NCI-H2196 (cell line): Measurements from ENCODE around the gene CCNQ.

Experiments
- DNase-seq: peaks from one replicate; lab custom pipeline; 2025; ENCODE audit not compliant: unreplicated experiment; lab: John Stamatoyannopoulos, UW

CCNQ gene

GRCh38 chrX:153599192-153600031, 473 bp upstream of the CCNQ start:
- DNase-seq: peak; percentile 88

- DNase-seq: no peak
Measured at GRCh38 chrX:153596981-153597750, 1.8 kb downstream of the CCNQ start.

GRCh38 chrX:153595859-153596857, 2.8 kb downstream of the CCNQ start:
- no peak for DNase-seq

- no peak for DNase-seq
Measured at GRCh38 chrX:153595387-153595786, 3.6 kb downstream of the CCNQ start.

- DNase-seq: no peak
Measured at GRCh38 chrX:153593811-153594500, 5.0 kb downstream of the CCNQ start.

- peak; percentile 70 for DNase-seq
Measured at GRCh38 chrX:153592966-153593688, 5.8 kb downstream of the CCNQ start.

- no peak for DNase-seq
Measured at GRCh38 chrX:153592091-153592833, 6.7 kb downstream of the CCNQ start.

- DNase-seq: no peak
Measured at GRCh38 chrX:153590961-153591956, 7.7 kb downstream of the CCNQ start.

- DNase-seq: no peak
Measured at GRCh38 chrX:153588782-153589446, 10.0 kb downstream of the CCNQ start.

GRCh38 chrX:153588021-153588781, 10.7 kb downstream of the CCNQ start:
- no peak for DNase-seq

GRCh38 chrX:153587342-153587741, 11.6 kb downstream of the CCNQ start:
- no peak for DNase-seq

- no peak for DNase-seq
Measured at GRCh38 chrX:153585827-153586226, 13.1 kb downstream of the CCNQ start.

- no peak for DNase-seq
Measured at GRCh38 chrX:153583433-153583832, 15.5 kb downstream of the CCNQ start.

GRCh38 chrX:153582896-153583295, 16.0 kb downstream of the CCNQ start:
- DNase-seq: no peak

GRCh38 chrX:153580700-153581386, 18.1 kb downstream of the CCNQ start:
- DNase-seq: no peak

- DNase-seq: no peak
Measured at GRCh38 chrX:153578889-153579288, 20.1 kb downstream of the CCNQ start.
